Dedifferentiated amniotic fluid mesenchymal stem cell (primary cell): ENCODE measurements around the gene ABCF3.

ENCODE experiments used
- DNase-seq: peaks from one replicate; pipeline ENCODE4 v3.0.0-alpha.2; 2016; ENCODE audit errors: extremely low spot score

ABCF3 gene

GRCh38 chr3:184167786-184168185 lies 18.2 kb upstream of the ABCF3 start:
- DNase-seq = no peak

DNA sequence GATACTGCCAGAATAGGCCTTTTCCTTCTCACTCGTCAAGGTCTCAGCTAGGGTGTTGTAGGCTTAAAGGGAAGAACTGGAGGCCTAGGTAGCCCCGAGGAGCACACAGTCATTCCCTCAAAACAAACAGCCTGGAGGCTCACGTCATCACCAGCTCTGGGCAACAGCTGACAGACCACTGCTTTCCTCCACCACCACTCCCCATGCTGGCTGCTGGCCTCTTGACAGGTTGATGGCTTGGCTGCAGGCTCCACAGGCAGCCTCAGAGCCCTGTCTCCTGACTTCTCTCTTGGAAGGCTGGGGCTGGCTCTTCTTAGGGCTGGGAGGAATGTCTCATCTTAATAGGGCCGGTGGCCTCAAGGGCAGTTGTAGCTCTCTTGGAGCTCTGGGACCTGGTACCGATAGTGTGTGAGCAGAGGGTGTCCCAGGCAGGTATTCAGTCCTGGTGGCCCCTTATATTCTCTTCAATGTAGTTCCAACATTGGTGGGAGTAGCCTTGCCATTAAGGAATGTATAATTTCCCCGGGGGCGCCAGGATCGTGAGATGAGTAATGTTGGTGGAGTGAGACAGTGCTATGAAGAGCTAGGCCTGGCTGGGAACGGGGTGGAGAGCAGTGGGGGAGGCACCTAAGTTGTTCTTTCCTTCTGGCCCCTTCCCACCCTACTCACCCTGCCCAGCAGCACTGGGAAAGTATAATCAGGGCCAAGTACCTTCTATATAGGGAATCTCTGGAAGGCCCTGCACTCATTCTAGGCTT lies 17.5 kb upstream of the ABCF3 start:
- DNase-seq = peak; percentile 73

GRCh38 chr3:184169896-184170875 lies 15.8 kb upstream of the ABCF3 start:
- no peak for DNase-seq

DNA sequence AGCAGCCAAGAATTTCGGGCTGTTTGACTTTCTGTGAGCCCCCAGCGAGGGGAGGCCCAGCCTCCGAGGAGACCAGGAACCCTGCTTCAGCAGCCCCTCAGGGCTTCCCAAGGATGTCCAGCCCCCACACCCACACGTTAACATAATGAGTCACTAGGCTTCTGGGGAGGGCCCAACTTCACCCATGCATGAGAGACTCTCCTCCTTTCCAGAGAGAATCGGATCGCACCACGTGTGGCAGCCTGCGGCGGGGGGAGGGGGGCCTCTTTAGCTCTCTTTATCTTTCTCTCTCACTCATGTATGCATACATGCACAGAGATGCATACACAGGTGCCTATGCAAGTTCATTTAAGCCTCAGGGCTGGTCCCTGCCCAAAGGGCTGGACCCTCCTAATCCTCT lies 14.4 kb upstream of the ABCF3 start:
- DNase-seq = peak; percentile 82

DNA sequence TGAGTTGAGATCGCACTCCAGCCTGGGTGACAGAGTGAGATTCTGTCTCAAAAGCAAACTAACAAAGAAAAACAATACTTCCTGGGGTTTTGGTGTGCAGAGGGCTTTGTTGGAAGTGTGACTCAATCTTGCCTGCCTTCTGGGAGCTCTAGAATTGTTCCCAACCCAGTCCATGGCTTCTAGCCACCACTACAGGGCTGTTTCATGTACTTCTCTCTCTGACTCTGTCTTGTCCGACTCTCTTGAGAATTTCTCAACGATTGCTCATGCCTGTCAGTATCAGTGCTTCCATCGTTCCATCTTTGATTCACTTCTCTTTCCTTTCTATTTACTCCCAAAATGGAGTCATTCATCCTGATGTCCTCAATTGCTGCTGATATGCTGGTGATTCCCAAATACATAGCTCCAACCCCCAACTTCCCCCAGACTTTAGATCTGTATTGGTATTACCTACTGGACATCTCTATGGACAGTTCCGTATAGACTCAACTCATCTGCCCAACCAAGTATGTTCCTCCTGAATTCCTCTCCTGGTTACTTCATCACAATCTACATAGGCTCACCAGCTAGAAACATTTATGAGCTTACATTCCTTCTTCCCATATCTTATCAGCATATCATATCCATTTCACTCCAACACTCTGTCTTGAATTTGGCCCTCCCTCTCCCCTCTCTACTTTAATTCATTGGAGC lies 13.2 kb upstream of the ABCF3 start:
- peak; percentile 76 for DNase-seq

DNA sequence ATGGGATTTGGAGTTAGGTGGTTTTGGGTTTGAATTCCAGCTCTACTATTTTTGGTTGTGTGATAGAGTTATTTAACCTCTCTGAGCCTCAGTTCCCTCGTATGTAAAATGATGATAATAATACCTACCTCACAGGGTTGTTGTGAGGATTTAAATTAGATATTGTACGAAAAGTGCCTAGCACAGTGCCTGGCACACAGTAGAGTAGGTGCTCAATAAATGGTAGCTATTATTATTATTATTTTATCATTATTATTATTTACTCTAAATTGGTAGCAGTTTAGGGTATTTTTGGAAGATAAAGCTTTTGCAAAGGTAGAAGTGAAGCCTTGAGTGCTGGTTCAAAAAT lies 12.7 kb upstream of the ABCF3 start:
- DNase-seq = no peak

GRCh38 chr3:184174284-184174645 lies 11.7 kb upstream of the ABCF3 start:
- DNase-seq = no peak

DNA sequence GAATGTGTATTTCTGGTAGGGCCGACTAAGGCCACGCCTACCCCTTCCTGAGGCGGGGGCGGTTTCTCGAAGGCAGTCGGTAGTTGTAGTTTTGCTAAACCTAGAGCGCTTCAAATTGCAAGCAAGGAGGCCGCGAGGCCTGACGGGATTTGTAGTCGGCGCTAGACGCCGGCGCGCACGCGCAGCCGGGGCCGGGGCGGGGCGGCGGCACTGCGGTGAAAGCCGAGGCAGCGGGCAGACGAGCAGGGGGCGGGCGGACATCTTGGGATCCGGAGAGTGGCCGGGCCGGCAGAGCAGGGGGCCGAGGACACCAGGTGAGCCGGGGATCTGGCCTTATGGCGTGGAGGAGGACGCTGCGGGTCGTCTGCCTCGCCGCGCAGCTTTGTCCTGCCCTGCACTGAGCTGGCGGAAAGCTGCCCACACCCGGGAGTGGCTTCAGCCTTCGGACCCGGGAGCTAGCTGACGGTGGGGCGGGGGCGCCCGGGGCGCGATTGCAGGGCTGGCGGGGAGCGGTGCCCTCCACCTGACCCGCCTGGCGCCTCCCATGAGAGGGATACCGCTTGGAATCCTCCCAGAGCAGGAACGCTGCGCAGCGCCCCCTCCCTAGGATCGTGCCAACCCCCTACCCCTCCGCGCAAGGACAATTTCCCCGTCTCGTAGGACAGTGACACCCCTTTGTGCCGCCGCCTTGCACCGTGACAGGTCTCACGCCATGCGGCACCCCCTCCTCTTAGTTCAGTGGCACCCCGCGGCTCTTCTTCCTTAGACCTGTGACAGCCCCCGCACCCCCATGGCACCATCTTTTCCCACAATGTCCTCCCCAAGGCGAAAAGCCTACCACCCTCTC lies 11.1 kb upstream of the ABCF3 start, which contains the start of gene AP2M1:
TSS of gene AP2M1 (plus strand) at position 210 of the 847 bp plus-strand sequence. CDS start 2,139 bp downstream, outside the sequence.
- peak; percentile 99 for DNase-seq

GRCh38 chr3:184175506-184175905 lies 10.5 kb upstream of the ABCF3 start:
- DNase-seq = no peak

DNA sequence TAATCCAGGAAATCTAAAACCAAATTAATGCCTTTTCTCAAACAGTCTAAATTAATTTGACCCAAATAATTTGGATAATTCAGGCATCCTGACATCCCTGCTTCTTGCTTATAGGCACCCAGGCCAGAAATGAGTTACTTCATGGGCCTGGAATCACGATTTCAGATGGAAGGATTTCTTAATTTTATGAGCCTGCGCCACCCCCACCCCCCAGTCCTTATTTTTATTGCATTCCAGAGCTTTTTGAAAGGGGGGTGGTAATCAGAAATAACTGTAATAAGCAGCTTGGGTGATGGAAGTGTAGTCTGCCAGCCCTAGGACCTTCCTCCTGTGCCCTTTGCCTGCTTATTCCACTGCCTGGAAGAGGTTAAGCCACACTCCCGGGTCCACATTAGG lies 10.0 kb upstream of the ABCF3 start:
- no peak for DNase-seq

GRCh38 chr3:184176377-184177330 lies 9.3 kb upstream of the ABCF3 start:
- peak; percentile 81 for DNase-seq

GRCh38 chr3:184177331-184177731 lies 8.7 kb upstream of the ABCF3 start:
- DNase-seq = peak; percentile 32

DNA sequence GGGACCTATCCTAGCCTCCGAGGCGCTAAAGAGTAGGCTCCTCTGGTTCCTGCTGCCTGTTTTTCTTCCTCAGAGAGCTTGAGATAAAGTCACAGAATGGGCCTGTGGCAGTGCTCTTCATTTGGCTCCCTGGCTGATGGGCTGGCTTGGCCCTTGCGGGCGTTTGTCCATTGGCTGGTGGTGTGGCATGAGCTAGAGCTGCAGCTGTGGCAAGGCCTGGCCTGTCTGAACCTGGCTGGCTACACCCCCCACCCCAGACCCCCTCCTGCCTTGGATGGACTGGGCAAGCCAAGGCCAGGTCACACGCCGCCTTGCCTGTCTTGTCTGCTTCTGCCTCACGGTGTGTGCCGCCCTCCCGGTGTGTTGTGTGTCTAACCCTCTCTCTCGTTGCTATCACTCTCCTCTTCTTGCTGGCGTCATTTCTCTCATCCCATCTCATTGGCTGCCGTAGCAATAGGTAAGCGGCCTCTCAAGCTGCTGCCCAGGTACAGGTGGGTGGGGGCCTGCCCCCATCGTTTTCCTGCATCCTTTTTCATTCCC lies 8.2 kb upstream of the ABCF3 start:
- DNase-seq = no peak

GRCh38 chr3:184178521-184179138 lies 7.4 kb upstream of the ABCF3 start:
- no peak for DNase-seq

DNA sequence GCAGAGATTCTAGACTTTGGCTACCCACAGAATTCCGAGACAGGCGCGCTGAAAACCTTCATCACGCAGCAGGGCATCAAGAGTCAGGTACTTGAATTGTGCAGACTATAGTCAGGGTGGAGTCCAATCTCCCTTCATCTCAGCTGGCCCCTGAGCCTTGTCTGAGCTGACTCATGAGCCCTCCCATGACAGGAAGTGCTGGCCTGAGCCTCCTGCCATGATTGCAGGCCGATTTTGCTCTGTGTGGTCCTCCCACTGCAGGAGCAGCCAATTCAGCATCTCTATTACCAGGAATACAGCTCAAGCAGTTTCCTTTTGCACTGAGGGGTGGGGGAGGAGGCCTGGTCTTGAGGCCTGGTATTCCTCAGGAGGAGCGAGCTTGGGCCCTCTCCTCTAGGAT lies 5.8 kb upstream of the ABCF3 start:
- DNase-seq = no peak

GRCh38 chr3:184181596-184181995 lies 4.4 kb upstream of the ABCF3 start:
- no peak for DNase-seq

- no peak for DNase-seq
Measured at GRCh38 chr3:184183679-184184078, 2.3 kb upstream of the ABCF3 start.

DNA sequence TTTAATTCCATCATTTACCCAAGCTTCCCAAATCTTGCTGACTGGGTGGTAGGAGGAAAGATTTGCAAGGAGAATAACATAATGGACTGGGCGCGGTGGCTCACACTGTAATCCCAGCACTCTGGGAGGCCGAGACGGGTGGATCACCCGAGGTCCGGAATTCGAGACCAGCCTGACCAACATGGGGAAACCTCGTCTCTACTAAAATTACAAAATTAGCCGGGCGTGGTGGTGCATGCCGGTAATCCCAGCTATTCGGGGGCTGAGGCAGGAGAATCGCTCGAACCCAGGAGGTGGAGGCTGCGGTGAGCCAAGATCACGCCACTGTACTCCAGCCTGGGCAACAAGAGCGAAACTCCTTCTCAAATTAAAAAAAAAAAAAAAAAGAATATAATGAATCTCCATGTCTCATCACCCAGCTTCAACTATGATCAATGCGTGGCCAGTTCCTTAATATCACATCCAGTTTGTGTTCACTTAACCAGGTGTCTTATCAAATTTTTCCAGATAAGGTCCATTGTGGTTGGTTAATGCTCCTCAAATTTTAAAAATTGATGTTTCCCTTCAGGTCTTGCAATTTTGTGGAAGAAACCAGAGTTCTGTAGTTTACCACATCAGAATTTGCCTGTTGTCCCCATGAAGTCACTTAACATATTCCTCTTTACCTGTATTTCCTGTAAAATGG lies 1.3 kb upstream of the ABCF3 start:
- DNase-seq = no peak
